H1 (cell line): Measurements from ENCODE around the gene CMYA5. TPM values are rescaled to one million over a fixed set of nuclear protein-coding genes. Genes with fewer than 3 reads are reported as not detected.

ENCODE experiments used
- EZH2 ChIP-seq: fragments of 200-600 bp; sonication (generic); IDR thresholded peaks from 2 replicates; pipeline ENCODE4 v1.7.1; 2012; ENCODE audit warnings: low read depth, mild to moderate bottlenecking, moderate library complexity, low read length, inconsistent platforms; ENCODE audit not compliant: severe bottlenecking
- GABPA ChIP-seq: IDR thresholded peaks from 2 replicates; pipeline ENCODE4 v1.6.1; 2011; ENCODE audit warnings: mild to moderate bottlenecking, low read length, moderate library complexity, borderline replicate concordance; ENCODE audit not compliant: insufficient read depth
- GTF2F1 ChIP-seq: IDR thresholded peaks from 2 replicates; pipeline ENCODE4 v1.6.1; 2012; ENCODE audit warnings: low read depth, low read length, improper control_type of control experiment, borderline replicate concordance
- HDAC2 ChIP-seq, 2 experiments: fragments of 300-600 bp in 1 of 2; sonication (generic) in 1 of 2; IDR thresholded peaks; 2 replicates each; pipeline ENCODE4 v1.6.1; 2011 to 2012; ENCODE audit warnings: low read depth in 2 of 2, low read length in 2 of 2, mild to moderate bottlenecking in 2 of 2, moderate library complexity in 2 of 2, borderline replicate concordance in 1 of 2, inconsistent platforms in 1 of 2
- KDM4A ChIP-seq: IDR thresholded peaks from one replicate; pipeline ENCODE4 v1.7.1; 2012; ENCODE audit warnings: low read depth, mild to moderate bottlenecking, moderate library complexity, low read length, inconsistent platforms; ENCODE audit not compliant: severe bottlenecking
- RFX5 ChIP-seq: IDR thresholded peaks from 2 replicates; pipeline ENCODE4 v1.6.1; 2011; ENCODE audit warnings: low read depth, low read length, improper control_type of control experiment, borderline replicate concordance
- RNF2 ChIP-seq: fragments of 200-900, 300-1000 bp; sonication (generic); IDR thresholded peaks from 2 replicates; pipeline ENCODE4 v1.7.1; 2016; ENCODE audit warnings: borderline replicate concordance, low read depth, mild to moderate bottlenecking, antibody characterized with exemption, low read length; ENCODE audit not compliant: poor library complexity, severe bottlenecking; ENCODE audit errors: missing control alignments
- polyA plus RNA-seq, 7 experiments: library from polyadenylated mRNA; depleted of rRNA in 3 of 7; stranded (reverse) in 5 of 7; unstranded in 2 of 7; fragments of >200 nt in 5 of 7; fragments of 200-250 nt in 2 of 7; gene quantifications; 1 replicate in 5 of 7; 2 replicates in 1 of 7; 4 replicates in 1 of 7; pipeline versions ENCODE4 v1.2.1 to v1.2.3, GENCODE V29; 2011 to 2013; ENCODE audit warnings: missing spikeins in 2 of 7, mixed read lengths in 2 of 7
- total RNA-seq: library from RNA; stranded (reverse); fragmentation: NEBNext Ultra II Directional; extraction: Animal tissue kit (Norgen Biotek cat#: 25700); gene quantifications from 2 replicates; pipeline ENCODE4 v1.2.1, GENCODE V29; 2021
- TF ChIP-seq, protein P1 (sequence below): fragments of 300-600 bp; sonication (generic); IDR thresholded peaks from 2 replicates; pipeline ENCODE4 v1.7.1; 2012; ENCODE audit warnings: low read length, moderate library complexity, mild to moderate bottlenecking, inconsistent platforms; ENCODE audit not compliant: insufficient replicate concordance

Gene CMYA5
- total and polyA plus RNA-seq, 2 of the 8 experiments (the other 6 are each of a cell fraction or from before 2014, with no cell fraction given): 0.88 to 0.95 TPM

- TF ChIP-seq, protein P1, sequence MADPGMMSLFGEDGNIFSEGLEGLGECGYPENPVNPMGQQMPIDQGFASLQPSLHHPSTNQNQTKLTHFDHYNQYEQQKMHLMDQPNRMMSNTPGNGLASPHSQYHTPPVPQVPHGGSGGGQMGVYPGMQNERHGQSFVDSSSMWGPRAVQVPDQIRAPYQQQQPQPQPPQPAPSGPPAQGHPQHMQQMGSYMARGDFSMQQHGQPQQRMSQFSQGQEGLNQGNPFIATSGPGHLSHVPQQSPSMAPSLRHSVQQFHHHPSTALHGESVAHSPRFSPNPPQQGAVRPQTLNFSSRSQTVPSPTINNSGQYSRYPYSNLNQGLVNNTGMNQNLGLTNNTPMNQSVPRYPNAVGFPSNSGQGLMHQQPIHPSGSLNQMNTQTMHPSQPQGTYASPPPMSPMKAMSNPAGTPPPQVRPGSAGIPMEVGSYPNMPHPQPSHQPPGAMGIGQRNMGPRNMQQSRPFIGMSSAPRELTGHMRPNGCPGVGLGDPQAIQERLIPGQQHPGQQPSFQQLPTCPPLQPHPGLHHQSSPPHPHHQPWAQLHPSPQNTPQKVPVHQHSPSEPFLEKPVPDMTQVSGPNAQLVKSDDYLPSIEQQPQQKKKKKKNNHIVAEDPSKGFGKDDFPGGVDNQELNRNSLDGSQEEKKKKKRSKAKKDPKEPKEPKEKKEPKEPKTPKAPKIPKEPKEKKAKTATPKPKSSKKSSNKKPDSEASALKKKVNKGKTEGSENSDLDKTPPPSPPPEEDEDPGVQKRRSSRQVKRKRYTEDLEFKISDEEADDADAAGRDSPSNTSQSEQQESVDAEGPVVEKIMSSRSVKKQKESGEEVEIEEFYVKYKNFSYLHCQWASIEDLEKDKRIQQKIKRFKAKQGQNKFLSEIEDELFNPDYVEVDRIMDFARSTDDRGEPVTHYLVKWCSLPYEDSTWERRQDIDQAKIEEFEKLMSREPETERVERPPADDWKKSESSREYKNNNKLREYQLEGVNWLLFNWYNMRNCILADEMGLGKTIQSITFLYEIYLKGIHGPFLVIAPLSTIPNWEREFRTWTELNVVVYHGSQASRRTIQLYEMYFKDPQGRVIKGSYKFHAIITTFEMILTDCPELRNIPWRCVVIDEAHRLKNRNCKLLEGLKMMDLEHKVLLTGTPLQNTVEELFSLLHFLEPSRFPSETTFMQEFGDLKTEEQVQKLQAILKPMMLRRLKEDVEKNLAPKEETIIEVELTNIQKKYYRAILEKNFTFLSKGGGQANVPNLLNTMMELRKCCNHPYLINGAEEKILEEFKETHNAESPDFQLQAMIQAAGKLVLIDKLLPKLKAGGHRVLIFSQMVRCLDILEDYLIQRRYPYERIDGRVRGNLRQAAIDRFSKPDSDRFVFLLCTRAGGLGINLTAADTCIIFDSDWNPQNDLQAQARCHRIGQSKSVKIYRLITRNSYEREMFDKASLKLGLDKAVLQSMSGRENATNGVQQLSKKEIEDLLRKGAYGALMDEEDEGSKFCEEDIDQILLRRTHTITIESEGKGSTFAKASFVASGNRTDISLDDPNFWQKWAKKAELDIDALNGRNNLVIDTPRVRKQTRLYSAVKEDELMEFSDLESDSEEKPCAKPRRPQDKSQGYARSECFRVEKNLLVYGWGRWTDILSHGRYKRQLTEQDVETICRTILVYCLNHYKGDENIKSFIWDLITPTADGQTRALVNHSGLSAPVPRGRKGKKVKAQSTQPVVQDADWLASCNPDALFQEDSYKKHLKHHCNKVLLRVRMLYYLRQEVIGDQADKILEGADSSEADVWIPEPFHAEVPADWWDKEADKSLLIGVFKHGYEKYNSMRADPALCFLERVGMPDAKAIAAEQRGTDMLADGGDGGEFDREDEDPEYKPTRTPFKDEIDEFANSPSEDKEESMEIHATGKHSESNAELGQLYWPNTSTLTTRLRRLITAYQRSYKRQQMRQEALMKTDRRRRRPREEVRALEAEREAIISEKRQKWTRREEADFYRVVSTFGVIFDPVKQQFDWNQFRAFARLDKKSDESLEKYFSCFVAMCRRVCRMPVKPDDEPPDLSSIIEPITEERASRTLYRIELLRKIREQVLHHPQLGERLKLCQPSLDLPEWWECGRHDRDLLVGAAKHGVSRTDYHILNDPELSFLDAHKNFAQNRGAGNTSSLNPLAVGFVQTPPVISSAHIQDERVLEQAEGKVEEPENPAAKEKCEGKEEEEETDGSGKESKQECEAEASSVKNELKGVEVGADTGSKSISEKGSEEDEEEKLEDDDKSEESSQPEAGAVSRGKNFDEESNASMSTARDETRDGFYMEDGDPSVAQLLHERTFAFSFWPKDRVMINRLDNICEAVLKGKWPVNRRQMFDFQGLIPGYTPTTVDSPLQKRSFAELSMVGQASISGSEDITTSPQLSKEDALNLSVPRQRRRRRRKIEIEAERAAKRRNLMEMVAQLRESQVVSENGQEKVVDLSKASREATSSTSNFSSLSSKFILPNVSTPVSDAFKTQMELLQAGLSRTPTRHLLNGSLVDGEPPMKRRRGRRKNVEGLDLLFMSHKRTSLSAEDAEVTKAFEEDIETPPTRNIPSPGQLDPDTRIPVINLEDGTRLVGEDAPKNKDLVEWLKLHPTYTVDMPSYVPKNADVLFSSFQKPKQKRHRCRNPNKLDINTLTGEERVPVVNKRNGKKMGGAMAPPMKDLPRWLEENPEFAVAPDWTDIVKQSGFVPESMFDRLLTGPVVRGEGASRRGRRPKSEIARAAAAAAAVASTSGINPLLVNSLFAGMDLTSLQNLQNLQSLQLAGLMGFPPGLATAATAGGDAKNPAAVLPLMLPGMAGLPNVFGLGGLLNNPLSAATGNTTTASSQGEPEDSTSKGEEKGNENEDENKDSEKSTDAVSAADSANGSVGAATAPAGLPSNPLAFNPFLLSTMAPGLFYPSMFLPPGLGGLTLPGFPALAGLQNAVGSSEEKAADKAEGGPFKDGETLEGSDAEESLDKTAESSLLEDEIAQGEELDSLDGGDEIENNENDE: no peak
- TF ChIP-seq GABPA: no peak
- no peak for TF ChIP-seq RFX5
- TF ChIP-seq HDAC2 (IDR thresholded peaks at IDR 0.05; ENCODE audit: borderline replicate concordance in 1 of 2, low read depth in 2 of 2, low read length in 2 of 2): no peak
- TF ChIP-seq KDM4A: no peak
- no peak for TF ChIP-seq RNF2
- no peak for TF ChIP-seq GTF2F1
- no peak for TF ChIP-seq EZH2
Observed at GRCh38 chr5:79689541-79690466, at the start of gene CMYA5 (continued).
